K562 (cell line): ENCODE results near the gene LTBP2. TPM values are rescaled to one million over a fixed set of nuclear protein-coding genes. Genes with fewer than 3 reads are reported as not detected.

ENCODE experiments used
- ATAC-seq: fragments of 200-7000 bp; cut with Tn5 transposase; 3 replicates; pipeline ENCODE4 v1.9.1; 2020; ENCODE audit warnings: moderate library complexity
- BruUV-seq: library from RNA; stranded (reverse); fragments of 400-500 nt; replicated peaks from 2 replicates; lab custom pipeline; 2021; lab: Mats Ljungman, UMichigan
- CTCF ChIA-PET: fragments of 300-600 bp; formaldehyde crosslinking; extraction: SDS; loops from one replicate; lab custom pipeline; 2021; ENCODE audit warnings: low intra/inter-chr PET ratio; lab: Yijun Ruan, JAX
- POLR2A ChIA-PET: fragments of 300-600, 350-650 bp; sonication (Branson Sonifier 250); formaldehyde crosslinking; extraction: SDS; loops from one replicate; lab custom pipeline; 2021; ENCODE audit warnings: antibody characterized with exemption, inconsistent platforms; lab: Yijun Ruan, JAX
- DNase-seq, 4 experiments: peaks; one replicate each; pipeline versions ENCODE4 v3.0.0 to v3.0.0-alpha.2; 2011 to 2018; ENCODE audit warnings: low spot score in 3 of 4, mixed read lengths in 3 of 4; ENCODE audit errors: extremely low read depth in 1 of 4
- FAIRE-seq: peaks from 2 replicates; lab custom pipeline; 2011; peaks lifted over from hg19 to GRCh38; lab: Jason Lieb, UNC
- H2AFZ ChIP-seq: 2 replicates; pipeline ENCODE4 v1.6.0; 2011; ENCODE audit warnings: low read depth, low read length, control low read depth, inconsistent platforms
- H3K27ac ChIP-seq: fragments of 200-600 bp; 3 replicates; pipeline ENCODE4 v1.8.0; 2011; ENCODE audit warnings: low read depth, mild to moderate bottlenecking, control low read depth, inconsistent platforms, low read length, moderate library complexity, mixed read lengths; ENCODE audit errors: extremely low read depth
- H3K27me3 ChIP-seq, 2 experiments: fragments of 300-600 bp in 1 of 2; 2 replicates in 1 of 2; 3 replicates in 1 of 2; pipeline versions ENCODE4 v1.6.0 to v1.8.0; 2011; ENCODE audit warnings: inconsistent platforms in 2 of 2, low read length in 2 of 2, mild to moderate bottlenecking in 1 of 2, mixed read lengths in 1 of 2, moderate library complexity in 1 of 2; ENCODE audit not compliant: control insufficient read depth in 2 of 2, insufficient read depth in 2 of 2
- H3K36me3 ChIP-seq: fragments of 300-600 bp; 3 replicates; pipeline ENCODE4 v1.8.0; 2011; ENCODE audit warnings: mild to moderate bottlenecking, low read length, inconsistent platforms; ENCODE audit not compliant: control insufficient read depth, insufficient read depth
- H3K4me1 ChIP-seq, 2 experiments: fragments of 200-600 bp in 1 of 2; replicated peaks in 1 of 2; 2 replicates in 1 of 2; 3 replicates in 1 of 2; pipeline versions ENCODE4 v1.5.1 to v1.8.0; 2011; ENCODE audit warnings: inconsistent platforms in 2 of 2, low read length in 2 of 2, mild to moderate bottlenecking in 1 of 2, mixed read lengths in 1 of 2, moderate library complexity in 1 of 2; ENCODE audit not compliant: control insufficient read depth in 2 of 2, insufficient read depth in 2 of 2
- H3K4me2 ChIP-seq: 2 replicates; pipeline ENCODE4 v1.6.1; 2011; ENCODE audit warnings: low read length, control low read depth, inconsistent platforms, mixed read lengths; ENCODE audit not compliant: insufficient read depth
- H3K4me3 ChIP-seq: fragments of 200-600 bp; sonication (generic), shearing (Covaris generic); 2 replicates; pipeline ENCODE4 v1.5.1; 2016; ENCODE audit warnings: control low read depth, inconsistent platforms
- H3K79me2 ChIP-seq: fragments of 200-600 bp; 3 replicates; pipeline ENCODE4 v1.8.0; 2011; ENCODE audit warnings: low read length, inconsistent platforms; ENCODE audit not compliant: control insufficient read depth, insufficient read depth
- H3K9ac ChIP-seq, 2 experiments: 2 replicates each; pipeline versions ENCODE4 v1.6.0 to v1.6.1; 2011; ENCODE audit warnings: low read depth in 2 of 2, low read length in 2 of 2, control low read depth in 1 of 2, inconsistent platforms in 1 of 2, mild to moderate bottlenecking in 1 of 2, mixed read lengths in 1 of 2; ENCODE audit not compliant: insufficient read depth in 1 of 2
- H3K9me1 ChIP-seq: one replicate; pipeline ENCODE4 v1.6.0; 2011; ENCODE audit warnings: inconsistent platforms, mild to moderate bottlenecking, low read length, moderate library complexity; ENCODE audit not compliant: control insufficient read depth, insufficient read depth
- H3K9me3 ChIP-seq: replicated peaks from 2 replicates; pipeline ENCODE4 v1.5.1; 2011; ENCODE audit warnings: low read depth, low read length, inconsistent platforms; ENCODE audit not compliant: control insufficient read depth, insufficient read depth
- H4K20me1 ChIP-seq: replicated peaks from 2 replicates; pipeline ENCODE4 v1.6.1; 2011; ENCODE audit warnings: low read length, inconsistent platforms, mixed read lengths; ENCODE audit not compliant: control insufficient read depth, insufficient read depth
- CXXC5 ChIP-seq: fragments of 250-450 bp; sonication (Bioruptor Pico); IDR thresholded peaks from 2 replicates; pipeline ENCODE4 v1.8.0; 2022; ENCODE audit warnings: inconsistent platforms, mild to moderate bottlenecking, moderate library complexity
- DMBX1 ChIP-seq: fragments of 250-450 bp; sonication (Bioruptor Pico); IDR thresholded peaks from 2 replicates; pipeline ENCODE4 v1.8.0; 2022; ENCODE audit warnings: inconsistent platforms, mild to moderate bottlenecking, moderate library complexity, borderline replicate concordance
- MED1 ChIP-seq: sonication (generic); formaldehyde crosslinking; IDR thresholded peaks from 2 replicates; pipeline ENCODE4 v1.8.1; 2023; ENCODE audit warnings: missing genetic modification reagents, borderline replicate concordance
- NFIX ChIP-seq: fragments of 250-450 bp; sonication (Bioruptor Pico); IDR thresholded peaks from 2 replicates; pipeline ENCODE4 v1.4.0; 2020; ENCODE audit warnings: low read depth, mild to moderate bottlenecking, moderate library complexity
- POLR2H ChIP-seq: IDR thresholded peaks from 2 replicates; pipeline ENCODE4 v1.6.1; 2016; ENCODE audit warnings: missing genetic modification characterization, low read depth, mild to moderate bottlenecking, control low read depth, missing compliant biosample characterization, moderate library complexity
- SNAPC5 ChIP-seq: fragments of 250-450 bp; sonication (Bioruptor Pico); IDR thresholded peaks from 2 replicates; pipeline ENCODE4 v1.8.0; 2021; ENCODE audit warnings: moderate library complexity, mild to moderate bottlenecking, inconsistent platforms
- ZNF311 ChIP-seq: fragments of 250-450 bp; sonication (Bioruptor Pico); IDR thresholded peaks from 2 replicates; pipeline ENCODE4 v1.4.0; 2020; ENCODE audit warnings: mild to moderate bottlenecking, moderate library complexity
- ZNF668 ChIP-seq: fragments of 250-450 bp; sonication (Bioruptor Pico); IDR thresholded peaks from 2 replicates; pipeline ENCODE4 v1.8.0; 2022; ENCODE audit warnings: mild to moderate bottlenecking, inconsistent platforms
- ZNF696 ChIP-seq: fragments of 250-450 bp; sonication (Bioruptor Pico); conservative IDR thresholded peaks from 2 replicates; pipeline ENCODE4 v1.4.0; 2020; ENCODE audit warnings: mild to moderate bottlenecking, moderate library complexity
- WGBS: fragments of 100-300 bp; shearing (Covaris generic); methylation state at CpG from one replicate; pipeline ENCODE4 v1.1.6; 2016; ENCODE audit warnings: low coverage, mixed read lengths; ENCODE audit not compliant: insufficient coverage; ENCODE audit errors: missing lambda C conversion rate; 5-methylcytosine and 5-hydroxymethylcytosine counted together
- in situ Hi-C: fragments of 300-500 bp; cut with MboI; formaldehyde crosslinking; loops from 4 replicates; pipeline ENCODE4 v1.15.0; 2018; ENCODE audit warnings: inconsistent platforms, mixed read lengths
- intact Hi-C: fragments of 100-400 bp; cut with micrococcal nuclease; formaldehyde crosslinking; loops from 2 replicates; pipeline ENCODE4 v1.14.2; 2022
- polyA plus RNA-seq, 8 experiments: library from polyadenylated mRNA; depleted of rRNA in 4 of 8; stranded (reverse) in 5 of 8; unstranded in 3 of 8; fragments of >200 nt; fragmentation: Nextera tagmentation in 2 of 8; fragmentation: Illumina TruSeq in 1 of 8; extraction: Ambion mirVana in 2 of 8; extraction: Trizol in 1 of 8; gene quantifications; 2 replicates each; pipeline versions ENCODE4 v1.2.1 to v1.2.3, GENCODE V29; 2011 to 2014; ENCODE audit warnings: inconsistent platforms in 1 of 8, missing spikeins in 1 of 8
- total RNA-seq, 7 experiments: library from RNA; depleted of rRNA in 6 of 7; stranded (reverse); fragments of >200 nt in 6 of 7; fragmentation: Illumina TruSeq in 2 of 7; extraction: Trizol in 2 of 7; gene quantifications; 2 replicates each; pipeline versions ENCODE4 v1.2.1 to v1.2.3, GENCODE V29; 2011 to 2021; ENCODE audit warnings: low replicate concordance in 1 of 7

LTBP2 gene
- total and polyA plus RNA-seq, 9 of the 15 experiments (the other 6 are each of a cell fraction or from before 2014, with no cell fraction given): under 0.01 to 0.18 (median 0.03) TPM; not detected in 3

GRCh38 chr14:74584951-74585350, 27.1 kb downstream of the LTBP2 start:
- Histone ChIP-seq H3K79me2 (no peaks in the 10 kb centered on the region), H3K36me3 (no peaks in the 10 kb centered on the region), H3K4me3 (no peak overlapping the region), H3K27ac (no peak overlapping the region), H3K9ac (no peak overlapping the region), H3K27me3 (peaks cover 17 to 61% of the 10 kb centered on the region in 2 experiments; a peak in 4 of 5 replicates), H3K4me1 (no peaks in the 10 kb centered on the region; a peak in 1 of 5 replicates), H4K20me1 (no peaks in the 10 kb centered on the region), H3K9me3 (no peaks in the 10 kb centered on the region), H3K4me2 (no peak overlapping the region), H2AFZ (no peak overlapping the region), H3K9me1 (no peaks in the 10 kb centered on the region)
- WGBS: 0% methylated on average over 5 of the region's 5 CpGs
- CTCF ChIA-PET: no interaction called here
- intact Hi-C loops (no loop called here), in situ Hi-C loops (no loop called here)
- BruUV-seq: no TSS peak
- FAIRE-seq (no peak), DNase-seq (no peak), ATAC-seq (no peak)
- POLR2A ChIA-PET: no interaction called here
- no peak for TF ChIP-seq CXXC5
- no peak for TF ChIP-seq MED1 (CRISPR knock-in tag)
- no peak for TF ChIP-seq ZNF668 (CRISPR knock-in tag)
- no peak for TF ChIP-seq ZNF696 (CRISPR knock-in tag)
- TF ChIP-seq ZNF311 (CRISPR knock-in tag): no peak
- TF ChIP-seq DMBX1 (CRISPR knock-in tag): no peak
- no peak for TF ChIP-seq SNAPC5 (CRISPR knock-in tag)
- no peak for TF ChIP-seq POLR2H
- no peak for TF ChIP-seq NFIX (CRISPR knock-in tag)
